H1 (cell line): ENCODE data around the gene FRK. TPM values are rescaled to one million over a fixed set of nuclear protein-coding genes. Genes with fewer than 3 reads are reported as not detected.

ENCODE experiments used
- JUND ChIP-seq: IDR thresholded peaks from 2 replicates; pipeline ENCODE4 v1.6.1; 2011; ENCODE audit warnings: mild to moderate bottlenecking, improper control_type of control experiment, low read length
- RFX5 ChIP-seq: IDR thresholded peaks from 2 replicates; pipeline ENCODE4 v1.6.1; 2011; ENCODE audit warnings: low read depth, low read length, improper control_type of control experiment, borderline replicate concordance
- RXRA ChIP-seq: IDR thresholded peaks from 2 replicates; pipeline ENCODE4 v1.6.1; 2011; ENCODE audit warnings: low read depth, mild to moderate bottlenecking, low read length, moderate library complexity; ENCODE audit not compliant: insufficient read depth
- polyA plus RNA-seq, 7 experiments: library from polyadenylated mRNA; depleted of rRNA in 3 of 7; stranded (reverse) in 5 of 7; unstranded in 2 of 7; fragments of >200 nt in 5 of 7; fragments of 200-250 nt in 2 of 7; gene quantifications; 1 replicate in 5 of 7; 2 replicates in 1 of 7; 4 replicates in 1 of 7; pipeline versions ENCODE4 v1.2.1 to v1.2.3, GENCODE V29; 2011 to 2013; ENCODE audit warnings: missing spikeins in 2 of 7, mixed read lengths in 2 of 7
- total RNA-seq: library from RNA; stranded (reverse); fragmentation: NEBNext Ultra II Directional; extraction: Animal tissue kit (Norgen Biotek cat#: 25700); gene quantifications from 2 replicates; pipeline ENCODE4 v1.2.1, GENCODE V29; 2021

FRK gene
- total and polyA plus RNA-seq, 2 of the 8 experiments (the other 6 are each of a cell fraction or from before 2014, with no cell fraction given), result 0.11 to 0.24 TPM

GRCh38 chr6:115958958-115959357 is 101.7 kb downstream of the FRK start (continued):
- TF ChIP-seq RFX5, result no peak
- TF ChIP-seq RXRA, result no peak
- no peak for TF ChIP-seq JUND
